HEK293 (cell line): ENCODE measurements around the gene C2orf74.

ENCODE experiments used
- KLF7 ChIP-seq: fragments of 450-650 bp; formaldehyde crosslinking; IDR thresholded peaks from 2 replicates; pipeline ENCODE4 v1.5.1; 2016; ENCODE audit warnings: missing biosample characterization, missing genetic modification characterization, borderline replicate concordance
- KLF9 ChIP-seq: fragments of 450-650 bp; formaldehyde crosslinking; IDR thresholded peaks from 2 replicates; pipeline ENCODE4 v1.5.1; 2016; ENCODE audit warnings: missing biosample characterization, missing genetic modification characterization, low read depth
- SP2 ChIP-seq: fragments of 450-650 bp; formaldehyde crosslinking; IDR thresholded peaks from 2 replicates; pipeline ENCODE4 v1.5.1; 2016; ENCODE audit warnings: missing biosample characterization, missing genetic modification characterization
- ZFP69B ChIP-seq: fragments of 450-650 bp; formaldehyde crosslinking; IDR thresholded peaks from 2 replicates; pipeline ENCODE4 v1.5.1; 2016; ENCODE audit warnings: missing biosample characterization, missing genetic modification characterization
- ZIC2 ChIP-seq: fragments of 450-650 bp; formaldehyde crosslinking; IDR thresholded peaks from 2 replicates; pipeline ENCODE4 v1.5.1; 2016; ENCODE audit warnings: missing biosample characterization, missing genetic modification characterization
- ZNF133 ChIP-seq: fragments of 450-650 bp; formaldehyde crosslinking; IDR thresholded peaks from 2 replicates; pipeline ENCODE4 v1.5.1; 2016; ENCODE audit warnings: missing biosample characterization, missing genetic modification characterization
- ZNF266 ChIP-seq: fragments of 450-650 bp; formaldehyde crosslinking; IDR thresholded peaks from 2 replicates; pipeline ENCODE4 v1.5.1; 2016; ENCODE audit warnings: missing biosample characterization, missing genetic modification characterization, low read depth
- ZNF473 ChIP-seq: fragments of 450-650 bp; formaldehyde crosslinking; IDR thresholded peaks from 2 replicates; pipeline ENCODE4 v1.5.1; 2017; ENCODE audit warnings: missing biosample characterization, missing genetic modification characterization
- ZNF501 ChIP-seq: fragments of 450-650 bp; formaldehyde crosslinking; IDR thresholded peaks from 2 replicates; pipeline ENCODE4 v1.5.1; 2016; ENCODE audit warnings: missing biosample characterization, missing genetic modification characterization
- ZNF548 ChIP-seq: fragments of 450-650 bp; formaldehyde crosslinking; IDR thresholded peaks from 2 replicates; pipeline ENCODE4 v1.5.1; 2016; ENCODE audit warnings: missing biosample characterization, missing genetic modification characterization
- ZNF561 ChIP-seq: fragments of 450-650 bp; IDR thresholded peaks from 2 replicates; pipeline ENCODE4 v1.5.1; 2018; ENCODE audit warnings: missing biosample characterization, missing genetic modification characterization, borderline replicate concordance
- ZNF585B ChIP-seq: fragments of 450-650 bp; formaldehyde crosslinking; IDR thresholded peaks from 2 replicates; pipeline ENCODE4 v1.5.1; 2016; ENCODE audit warnings: missing biosample characterization, missing genetic modification characterization
- ZNF624 ChIP-seq: fragments of 450-650 bp; formaldehyde crosslinking; IDR thresholded peaks from 2 replicates; pipeline ENCODE4 v1.5.1; 2017; ENCODE audit warnings: missing biosample characterization, missing genetic modification characterization
- ZNF677 ChIP-seq: fragments of 450-650 bp; IDR thresholded peaks from 2 replicates; pipeline ENCODE4 v1.5.0; 2018; ENCODE audit warnings: missing biosample characterization, mild to moderate bottlenecking, missing genetic modification characterization, moderate library complexity
- ZNF707 ChIP-seq: fragments of 450-650 bp; formaldehyde crosslinking; IDR thresholded peaks from 2 replicates; pipeline ENCODE4 v1.5.1; 2016; ENCODE audit warnings: missing biosample characterization, missing genetic modification characterization
- ZNF747 ChIP-seq: fragments of 450-650 bp; formaldehyde crosslinking; IDR thresholded peaks from 2 replicates; pipeline ENCODE4 v1.5.1; 2016; ENCODE audit warnings: missing biosample characterization, missing genetic modification characterization
- ZXDB ChIP-seq: fragments of 450-650 bp; formaldehyde crosslinking; IDR thresholded peaks from 2 replicates; pipeline ENCODE4 v1.5.1; 2016; ENCODE audit warnings: missing biosample characterization, missing genetic modification characterization
- TF ChIP-seq, protein P1 (sequence below): fragments of 450-650 bp; formaldehyde crosslinking; IDR thresholded peaks from 2 replicates; pipeline ENCODE4 v1.5.1; 2016; ENCODE audit warnings: missing biosample characterization, missing genetic modification characterization
- TF ChIP-seq, protein P2 (sequence below): fragments of 450-650 bp; formaldehyde crosslinking; conservative IDR thresholded peaks from 2 replicates; pipeline ENCODE4 v1.5.1; 2016; ENCODE audit warnings: low read depth, missing biosample characterization, missing genetic modification characterization
- TF ChIP-seq, protein P3 (sequence below): fragments of 450-650 bp; formaldehyde crosslinking; IDR thresholded peaks from 2 replicates; pipeline ENCODE4 v1.5.1; 2016; ENCODE audit warnings: missing biosample characterization, missing genetic modification characterization
- TF ChIP-seq, protein P4 (sequence below): fragments of 450-650 bp; IDR thresholded peaks from 2 replicates; pipeline ENCODE4 v1.5.1; 2018; ENCODE audit warnings: missing biosample characterization, missing genetic modification characterization
- TF ChIP-seq, protein P5 (sequence below): fragments of 450-650 bp; formaldehyde crosslinking; optimal IDR thresholded peaks from 2 replicates; pipeline ENCODE3; 2016; ENCODE audit warnings: missing biosample characterization, mild to moderate bottlenecking, missing genetic modification characterization
- TF ChIP-seq, protein P6 (sequence below): fragments of 450-650 bp; formaldehyde crosslinking; IDR thresholded peaks from 2 replicates; pipeline ENCODE4; 2016; ENCODE audit warnings: missing biosample characterization, missing genetic modification characterization
- TF ChIP-seq, protein P7 (sequence below): fragments of 450-650 bp; formaldehyde crosslinking; IDR thresholded peaks from 2 replicates; pipeline ENCODE4 v1.5.1; 2016; ENCODE audit warnings: missing biosample characterization, missing genetic modification characterization

Gene C2orf74

DNA sequence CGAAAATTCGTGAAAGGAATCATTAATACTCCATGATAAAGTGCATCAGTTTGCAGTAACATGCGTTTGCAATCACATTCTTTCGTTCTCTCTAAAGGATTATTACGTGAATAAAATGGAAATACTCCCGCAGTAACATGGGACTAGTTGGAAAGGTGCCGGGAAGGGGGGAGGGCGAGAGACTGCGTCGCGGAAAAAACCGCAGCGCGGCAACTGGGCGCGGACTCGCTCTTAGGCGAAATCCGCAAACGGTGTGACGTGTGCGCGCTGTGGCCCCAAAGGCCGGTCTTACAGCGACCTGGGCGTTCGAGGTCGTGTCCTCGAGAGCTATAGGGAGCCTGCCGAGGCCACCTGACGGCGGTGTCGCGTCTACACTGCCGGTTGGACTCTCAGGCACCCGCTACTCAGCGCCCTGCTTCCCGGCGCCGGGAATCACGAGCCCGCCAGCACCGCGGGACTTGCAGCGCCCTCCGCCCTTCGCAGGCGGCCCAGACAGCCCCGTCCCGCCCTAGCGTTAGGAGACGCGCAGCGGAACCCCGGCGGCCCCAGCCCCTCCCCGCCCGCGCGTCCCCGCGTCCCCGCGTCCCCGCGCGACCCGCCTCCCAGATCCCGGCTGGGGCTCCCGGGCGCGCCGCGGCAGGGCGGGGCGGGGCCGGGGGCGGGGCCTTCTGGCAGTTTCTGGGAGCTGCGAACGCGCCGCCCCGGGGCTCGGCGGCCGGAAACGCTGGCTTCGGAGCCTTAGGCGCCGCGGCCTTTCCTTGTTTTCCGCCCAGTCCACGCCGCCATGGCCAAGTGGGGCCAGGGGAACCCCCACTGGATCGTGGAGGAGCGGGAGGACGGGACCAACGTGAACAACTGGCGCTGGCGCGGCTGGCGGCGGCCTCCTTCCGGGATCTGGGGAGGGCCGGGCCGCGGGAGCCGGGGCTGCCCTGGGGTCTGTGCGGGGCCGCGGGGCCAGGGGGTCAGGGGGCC lies 15.1 kb downstream of the C2orf74 start (continued):
- TF ChIP-seq SP2 = peak; percentile 61
- TF ChIP-seq KLF9 (tag by site-specific recombination) = no peak; the same call in 1 of the 2 replicates
- TF ChIP-seq, protein P1, sequence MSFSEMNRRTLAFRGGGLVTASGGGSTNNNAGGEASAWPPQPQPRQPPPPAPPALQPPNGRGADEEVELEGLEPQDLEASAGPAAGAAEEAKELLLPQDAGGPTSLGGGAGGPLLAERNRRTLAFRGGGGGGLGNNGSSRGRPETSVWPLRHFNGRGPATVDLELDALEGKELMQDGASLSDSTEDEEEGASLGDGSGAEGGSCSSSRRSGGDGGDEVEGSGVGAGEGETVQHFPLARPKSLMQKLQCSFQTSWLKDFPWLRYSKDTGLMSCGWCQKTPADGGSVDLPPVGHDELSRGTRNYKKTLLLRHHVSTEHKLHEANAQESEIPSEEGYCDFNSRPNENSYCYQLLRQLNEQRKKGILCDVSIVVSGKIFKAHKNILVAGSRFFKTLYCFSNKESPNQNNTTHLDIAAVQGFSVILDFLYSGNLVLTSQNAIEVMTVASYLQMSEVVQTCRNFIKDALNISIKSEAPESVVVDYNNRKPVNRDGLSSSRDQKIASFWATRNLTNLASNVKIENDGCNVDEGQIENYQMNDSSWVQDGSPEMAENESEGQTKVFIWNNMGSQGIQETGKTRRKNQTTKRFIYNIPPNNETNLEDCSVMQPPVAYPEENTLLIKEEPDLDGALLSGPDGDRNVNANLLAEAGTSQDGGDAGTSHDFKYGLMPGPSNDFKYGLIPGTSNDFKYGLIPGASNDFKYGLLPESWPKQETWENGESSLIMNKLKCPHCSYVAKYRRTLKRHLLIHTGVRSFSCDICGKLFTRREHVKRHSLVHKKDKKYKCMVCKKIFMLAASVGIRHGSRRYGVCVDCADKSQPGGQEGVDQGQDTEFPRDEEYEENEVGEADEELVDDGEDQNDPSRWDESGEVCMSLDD (tag by site-specific recombination) = peak; percentile 34; the same call in 1 of the 2 replicates
- TF ChIP-seq ZNF561 (tag by site-specific recombination) = no peak
- no peak for TF ChIP-seq ZNF473 (tag by site-specific recombination)
- no peak for TF ChIP-seq ZNF747 (tag by site-specific recombination)
- TF ChIP-seq, protein P2, sequence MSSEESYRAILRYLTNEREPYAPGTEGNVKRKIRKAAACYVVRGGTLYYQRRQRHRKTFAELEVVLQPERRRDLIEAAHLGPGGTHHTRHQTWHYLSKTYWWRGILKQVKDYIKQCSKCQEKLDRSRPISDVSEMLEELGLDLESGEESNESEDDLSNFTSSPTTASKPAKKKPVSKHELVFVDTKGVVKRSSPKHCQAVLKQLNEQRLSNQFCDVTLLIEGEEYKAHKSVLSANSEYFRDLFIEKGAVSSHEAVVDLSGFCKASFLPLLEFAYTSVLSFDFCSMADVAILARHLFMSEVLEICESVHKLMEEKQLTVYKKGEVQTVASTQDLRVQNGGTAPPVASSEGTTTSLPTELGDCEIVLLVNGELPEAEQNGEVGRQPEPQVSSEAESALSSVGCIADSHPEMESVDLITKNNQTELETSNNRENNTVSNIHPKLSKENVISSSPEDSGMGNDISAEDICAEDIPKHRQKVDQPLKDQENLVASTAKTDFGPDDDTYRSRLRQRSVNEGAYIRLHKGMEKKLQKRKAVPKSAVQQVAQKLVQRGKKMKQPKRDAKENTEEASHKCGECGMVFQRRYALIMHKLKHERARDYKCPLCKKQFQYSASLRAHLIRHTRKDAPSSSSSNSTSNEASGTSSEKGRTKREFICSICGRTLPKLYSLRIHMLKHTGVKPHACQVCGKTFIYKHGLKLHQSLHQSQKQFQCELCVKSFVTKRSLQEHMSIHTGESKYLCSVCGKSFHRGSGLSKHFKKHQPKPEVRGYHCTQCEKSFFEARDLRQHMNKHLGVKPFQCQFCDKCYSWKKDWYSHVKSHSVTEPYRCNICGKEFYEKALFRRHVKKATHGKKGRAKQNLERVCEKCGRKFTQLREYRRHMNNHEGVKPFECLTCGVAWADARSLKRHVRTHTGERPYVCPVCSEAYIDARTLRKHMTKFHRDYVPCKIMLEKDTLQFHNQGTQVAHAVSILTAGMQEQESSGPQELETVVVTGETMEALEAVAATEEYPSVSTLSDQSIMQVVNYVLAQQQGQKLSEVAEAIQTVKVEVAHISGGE (tag by site-specific recombination) = peak; percentile 45; the same call in 1 of the 2 replicates
- TF ChIP-seq ZNF548 (tag by site-specific recombination) = no peak
- TF ChIP-seq ZFP69B (tag by site-specific recombination) = peak; percentile 73
- TF ChIP-seq ZNF133 (tag by site-specific recombination) = no peak
- TF ChIP-seq ZNF677 (tag by site-specific recombination) = no peak
- peak; percentile 95 for TF ChIP-seq ZNF501 (tag by site-specific recombination)
- TF ChIP-seq, protein P3, sequence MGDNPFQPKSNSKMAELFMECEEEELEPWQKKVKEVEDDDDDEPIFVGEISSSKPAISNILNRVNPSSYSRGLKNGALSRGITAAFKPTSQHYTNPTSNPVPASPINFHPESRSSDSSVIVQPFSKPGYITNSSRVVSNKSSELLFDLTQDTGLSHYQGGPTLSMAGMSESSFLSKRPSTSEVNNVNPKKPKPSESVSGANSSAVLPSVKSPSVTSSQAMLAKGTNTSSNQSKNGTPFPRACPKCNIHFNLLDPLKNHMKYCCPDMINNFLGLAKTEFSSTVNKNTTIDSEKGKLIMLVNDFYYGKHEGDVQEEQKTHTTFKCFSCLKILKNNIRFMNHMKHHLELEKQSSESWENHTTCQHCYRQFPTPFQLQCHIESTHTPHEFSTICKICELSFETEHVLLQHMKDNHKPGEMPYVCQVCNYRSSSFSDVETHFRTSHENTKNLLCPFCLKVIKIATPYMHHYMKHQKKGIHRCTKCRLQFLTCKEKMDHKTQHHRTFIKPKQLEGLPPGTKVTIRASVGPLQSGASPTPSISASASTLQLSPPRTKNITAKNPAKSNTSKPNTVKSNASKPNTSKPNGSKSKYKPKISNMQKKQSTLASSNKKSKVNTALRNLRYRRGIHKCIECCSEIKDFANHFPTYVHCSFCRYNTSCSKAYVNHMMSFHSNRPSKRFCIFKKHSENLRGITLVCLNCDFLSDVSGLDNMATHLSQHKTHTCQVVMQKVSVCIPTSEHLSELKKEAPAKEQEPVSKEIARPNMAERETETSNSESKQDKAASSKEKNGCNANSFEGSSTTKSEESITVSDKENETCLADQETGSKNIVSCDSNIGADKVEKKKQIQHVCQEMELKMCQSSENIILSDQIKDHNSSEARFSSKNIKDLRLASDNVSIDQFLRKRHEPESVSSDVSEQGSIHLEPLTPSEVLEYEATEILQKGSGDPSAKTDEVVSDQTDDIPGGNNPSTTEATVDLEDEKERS (tag by site-specific recombination) = 0 out of 2 replicates have a peak, but pooled peaks have one; percentile 46
- TF ChIP-seq, protein P4, sequence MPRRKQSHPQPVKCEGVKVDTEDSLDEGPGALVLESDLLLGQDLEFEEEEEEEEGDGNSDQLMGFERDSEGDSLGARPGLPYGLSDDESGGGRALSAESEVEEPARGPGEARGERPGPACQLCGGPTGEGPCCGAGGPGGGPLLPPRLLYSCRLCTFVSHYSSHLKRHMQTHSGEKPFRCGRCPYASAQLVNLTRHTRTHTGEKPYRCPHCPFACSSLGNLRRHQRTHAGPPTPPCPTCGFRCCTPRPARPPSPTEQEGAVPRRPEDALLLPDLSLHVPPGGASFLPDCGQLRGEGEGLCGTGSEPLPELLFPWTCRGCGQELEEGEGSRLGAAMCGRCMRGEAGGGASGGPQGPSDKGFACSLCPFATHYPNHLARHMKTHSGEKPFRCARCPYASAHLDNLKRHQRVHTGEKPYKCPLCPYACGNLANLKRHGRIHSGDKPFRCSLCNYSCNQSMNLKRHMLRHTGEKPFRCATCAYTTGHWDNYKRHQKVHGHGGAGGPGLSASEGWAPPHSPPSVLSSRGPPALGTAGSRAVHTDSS (tag by site-specific recombination) = no peak
- no peak for TF ChIP-seq ZNF266 (tag by site-specific recombination)
- TF ChIP-seq, protein P5, sequence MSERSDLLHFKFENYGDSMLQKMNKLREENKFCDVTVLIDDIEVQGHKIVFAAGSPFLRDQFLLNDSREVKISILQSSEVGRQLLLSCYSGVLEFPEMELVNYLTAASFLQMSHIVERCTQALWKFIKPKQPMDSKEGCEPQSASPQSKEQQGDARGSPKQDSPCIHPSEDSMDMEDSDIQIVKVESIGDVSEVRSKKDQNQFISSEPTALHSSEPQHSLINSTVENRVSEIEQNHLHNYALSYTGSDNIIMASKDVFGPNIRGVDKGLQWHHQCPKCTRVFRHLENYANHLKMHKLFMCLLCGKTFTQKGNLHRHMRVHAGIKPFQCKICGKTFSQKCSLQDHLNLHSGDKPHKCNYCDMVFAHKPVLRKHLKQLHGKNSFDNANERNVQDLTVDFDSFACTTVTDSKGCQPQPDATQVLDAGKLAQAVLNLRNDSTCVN = peak; percentile 95
- TF ChIP-seq, protein P6, sequence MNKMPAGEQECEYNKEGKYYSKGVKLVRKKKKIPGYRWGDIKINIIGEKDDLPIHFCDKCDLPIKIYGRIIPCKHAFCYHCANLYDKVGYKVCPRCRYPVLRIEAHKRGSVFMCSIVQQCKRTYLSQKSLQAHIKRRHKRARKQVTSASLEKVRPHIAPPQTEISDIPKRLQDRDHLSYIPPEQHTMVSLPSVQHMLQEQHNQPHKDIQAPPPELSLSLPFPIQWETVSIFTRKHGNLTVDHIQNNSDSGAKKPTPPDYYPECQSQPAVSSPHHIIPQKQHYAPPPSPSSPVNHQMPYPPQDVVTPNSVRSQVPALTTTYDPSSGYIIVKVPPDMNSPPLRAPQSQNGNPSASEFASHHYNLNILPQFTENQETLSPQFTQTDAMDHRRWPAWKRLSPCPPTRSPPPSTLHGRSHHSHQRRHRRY (tag by site-specific recombination) = no peak
- no peak for TF ChIP-seq ZNF624
- no peak for TF ChIP-seq ZNF707 (tag by site-specific recombination)
- TF ChIP-seq ZIC2 (tag by site-specific recombination) = no peak
- no peak for TF ChIP-seq KLF7
- TF ChIP-seq ZXDB (tag by site-specific recombination) = peak; percentile 94
- no peak for TF ChIP-seq ZNF585B (tag by site-specific recombination)
- TF ChIP-seq, protein P7, sequence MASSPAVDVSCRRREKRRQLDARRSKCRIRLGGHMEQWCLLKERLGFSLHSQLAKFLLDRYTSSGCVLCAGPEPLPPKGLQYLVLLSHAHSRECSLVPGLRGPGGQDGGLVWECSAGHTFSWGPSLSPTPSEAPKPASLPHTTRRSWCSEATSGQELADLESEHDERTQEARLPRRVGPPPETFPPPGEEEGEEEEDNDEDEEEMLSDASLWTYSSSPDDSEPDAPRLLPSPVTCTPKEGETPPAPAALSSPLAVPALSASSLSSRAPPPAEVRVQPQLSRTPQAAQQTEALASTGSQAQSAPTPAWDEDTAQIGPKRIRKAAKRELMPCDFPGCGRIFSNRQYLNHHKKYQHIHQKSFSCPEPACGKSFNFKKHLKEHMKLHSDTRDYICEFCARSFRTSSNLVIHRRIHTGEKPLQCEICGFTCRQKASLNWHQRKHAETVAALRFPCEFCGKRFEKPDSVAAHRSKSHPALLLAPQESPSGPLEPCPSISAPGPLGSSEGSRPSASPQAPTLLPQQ (tag by site-specific recombination) = peak; percentile 70; the same call in 1 of the 2 replicates
